Measurements from ENCODE around the gene SORBS1.

DNA sequence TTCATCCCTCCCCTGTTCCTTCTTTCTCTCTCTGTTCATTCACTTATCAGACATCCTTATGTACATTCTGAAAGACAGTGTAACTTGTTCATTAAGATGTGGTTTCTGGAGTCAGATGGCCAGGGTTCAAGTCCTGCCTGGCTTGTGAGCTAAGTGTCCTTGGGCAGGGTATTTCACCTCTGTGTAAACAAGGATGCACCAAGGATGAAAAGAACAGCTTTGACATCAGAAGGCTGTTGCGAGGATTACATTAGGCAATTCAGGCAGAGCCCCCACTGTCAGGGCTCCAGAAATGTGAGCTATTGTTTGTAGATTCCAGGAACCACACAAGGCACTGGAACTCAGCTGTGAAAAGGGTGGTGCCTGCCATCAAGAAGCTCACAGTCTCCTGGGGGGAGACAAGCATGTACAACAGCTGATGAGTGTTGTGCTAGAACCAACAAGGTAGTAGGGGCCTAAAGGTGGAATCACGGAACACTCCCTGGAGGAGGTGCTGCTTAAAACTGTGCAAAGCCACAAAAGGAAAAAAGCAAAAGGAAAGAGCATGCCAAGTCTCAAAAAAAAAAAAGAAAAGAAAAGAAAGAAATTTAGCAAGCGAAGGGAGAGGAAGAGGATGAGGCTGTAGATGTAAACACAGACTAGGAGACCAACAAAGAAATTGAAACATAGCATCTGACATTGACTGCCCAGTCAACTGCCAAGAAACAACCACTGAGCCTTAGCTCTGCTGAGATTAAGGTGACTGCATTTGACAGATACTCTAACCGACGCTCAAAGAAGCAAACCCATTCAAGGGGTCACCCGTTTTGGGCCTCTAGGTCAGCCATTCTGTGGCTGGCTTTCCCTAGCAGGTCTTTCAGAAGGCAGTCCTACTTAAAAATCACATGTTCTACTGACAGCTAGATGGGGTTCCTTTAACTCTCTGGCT, 282.8 kb downstream of the SORBS1 start:
- TF ChIP-seq, protein P1, sequence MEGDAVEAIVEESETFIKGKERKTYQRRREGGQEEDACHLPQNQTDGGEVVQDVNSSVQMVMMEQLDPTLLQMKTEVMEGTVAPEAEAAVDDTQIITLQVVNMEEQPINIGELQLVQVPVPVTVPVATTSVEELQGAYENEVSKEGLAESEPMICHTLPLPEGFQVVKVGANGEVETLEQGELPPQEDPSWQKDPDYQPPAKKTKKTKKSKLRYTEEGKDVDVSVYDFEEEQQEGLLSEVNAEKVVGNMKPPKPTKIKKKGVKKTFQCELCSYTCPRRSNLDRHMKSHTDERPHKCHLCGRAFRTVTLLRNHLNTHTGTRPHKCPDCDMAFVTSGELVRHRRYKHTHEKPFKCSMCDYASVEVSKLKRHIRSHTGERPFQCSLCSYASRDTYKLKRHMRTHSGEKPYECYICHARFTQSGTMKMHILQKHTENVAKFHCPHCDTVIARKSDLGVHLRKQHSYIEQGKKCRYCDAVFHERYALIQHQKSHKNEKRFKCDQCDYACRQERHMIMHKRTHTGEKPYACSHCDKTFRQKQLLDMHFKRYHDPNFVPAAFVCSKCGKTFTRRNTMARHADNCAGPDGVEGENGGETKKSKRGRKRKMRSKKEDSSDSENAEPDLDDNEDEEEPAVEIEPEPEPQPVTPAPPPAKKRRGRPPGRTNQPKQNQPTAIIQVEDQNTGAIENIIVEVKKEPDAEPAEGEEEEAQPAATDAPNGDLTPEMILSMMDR (IDR thresholded peaks at IDR 0.05; ENCODE audit: poor library complexity, severe bottlenecking): no peak
- TF ChIP-seq EZH2 (IDR thresholded peaks at IDR 0.05; ENCODE audit: borderline replicate concordance, insufficient read depth, low read length, poor library complexity, severe bottlenecking) (no peak), EP300 (conservative IDR thresholded peaks at IDR 0.05; ENCODE audit: poor library complexity, severe bottlenecking) (no peak), POLR2AphosphoS5 (IDR thresholded peaks at IDR 0.05) (no peak), RAD21 (conservative IDR thresholded peaks at IDR 0.05) (no peak), TAF1 (IDR thresholded peaks at IDR 0.05; ENCODE audit: low read depth) (no peak), SMC3 (conservative IDR thresholded peaks at IDR 0.05; ENCODE audit: poor library complexity) (no peak), MXI1 (conservative IDR thresholded peaks at IDR 0.05; ENCODE audit: poor library complexity, severe bottlenecking) (no peak)
- TF ChIP-seq, protein P2, sequence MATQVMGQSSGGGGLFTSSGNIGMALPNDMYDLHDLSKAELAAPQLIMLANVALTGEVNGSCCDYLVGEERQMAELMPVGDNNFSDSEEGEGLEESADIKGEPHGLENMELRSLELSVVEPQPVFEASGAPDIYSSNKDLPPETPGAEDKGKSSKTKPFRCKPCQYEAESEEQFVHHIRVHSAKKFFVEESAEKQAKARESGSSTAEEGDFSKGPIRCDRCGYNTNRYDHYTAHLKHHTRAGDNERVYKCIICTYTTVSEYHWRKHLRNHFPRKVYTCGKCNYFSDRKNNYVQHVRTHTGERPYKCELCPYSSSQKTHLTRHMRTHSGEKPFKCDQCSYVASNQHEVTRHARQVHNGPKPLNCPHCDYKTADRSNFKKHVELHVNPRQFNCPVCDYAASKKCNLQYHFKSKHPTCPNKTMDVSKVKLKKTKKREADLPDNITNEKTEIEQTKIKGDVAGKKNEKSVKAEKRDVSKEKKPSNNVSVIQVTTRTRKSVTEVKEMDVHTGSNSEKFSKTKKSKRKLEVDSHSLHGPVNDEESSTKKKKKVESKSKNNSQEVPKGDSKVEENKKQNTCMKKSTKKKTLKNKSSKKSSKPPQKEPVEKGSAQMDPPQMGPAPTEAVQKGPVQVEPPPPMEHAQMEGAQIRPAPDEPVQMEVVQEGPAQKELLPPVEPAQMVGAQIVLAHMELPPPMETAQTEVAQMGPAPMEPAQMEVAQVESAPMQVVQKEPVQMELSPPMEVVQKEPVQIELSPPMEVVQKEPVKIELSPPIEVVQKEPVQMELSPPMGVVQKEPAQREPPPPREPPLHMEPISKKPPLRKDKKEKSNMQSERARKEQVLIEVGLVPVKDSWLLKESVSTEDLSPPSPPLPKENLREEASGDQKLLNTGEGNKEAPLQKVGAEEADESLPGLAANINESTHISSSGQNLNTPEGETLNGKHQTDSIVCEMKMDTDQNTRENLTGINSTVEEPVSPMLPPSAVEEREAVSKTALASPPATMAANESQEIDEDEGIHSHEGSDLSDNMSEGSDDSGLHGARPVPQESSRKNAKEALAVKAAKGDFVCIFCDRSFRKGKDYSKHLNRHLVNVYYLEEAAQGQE (IDR thresholded peaks at IDR 0.05; ENCODE audit: borderline replicate concordance): no peak

Data from neural cell (in vitro differentiated cells).